ENCODE measurements around the gene RNF215.
"Not testable (repeated sequence)": the region's sequence is repeated elsewhere in the genome, so short reads cannot be mapped to it uniquely, and the experiment has no call there.

The RNF215 gene

DNA sequence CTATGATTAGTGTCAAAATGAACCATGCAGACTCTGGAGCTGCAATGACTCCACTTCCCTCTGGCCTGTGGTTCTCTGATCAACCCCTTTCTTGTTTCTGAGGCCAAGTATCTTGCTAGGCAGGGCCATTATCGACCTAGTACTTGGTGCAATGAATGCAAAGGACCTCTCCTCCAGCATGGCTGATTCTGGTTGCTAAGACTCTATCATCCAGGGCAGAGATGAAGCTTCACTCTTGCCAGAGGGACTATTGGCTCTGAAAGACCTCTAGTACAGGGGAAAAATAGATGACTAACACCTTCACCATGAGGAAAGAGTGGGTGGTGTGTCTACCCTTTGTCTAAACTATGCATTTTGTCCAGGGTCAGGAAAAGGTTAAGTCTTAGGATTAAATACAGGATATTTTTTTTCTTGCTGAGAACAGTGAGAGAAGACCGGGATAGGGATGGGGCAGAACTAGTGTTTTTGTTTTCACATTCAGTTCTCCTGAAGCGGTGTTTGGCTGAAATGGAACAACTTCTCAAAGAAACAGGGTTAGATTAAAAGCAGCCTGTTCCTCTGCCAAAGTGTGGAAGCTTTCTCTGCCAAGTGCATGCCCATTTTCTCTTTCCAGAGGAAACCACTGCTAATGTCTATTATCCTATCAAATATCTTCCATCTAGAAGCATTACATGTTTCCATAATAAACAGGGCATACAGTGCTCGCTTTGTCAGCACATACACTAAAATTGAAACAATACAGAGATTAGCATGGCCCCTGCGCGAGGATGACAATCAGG, 33.3 kb upstream of the RNF215 start:
- DNase-seq: no peak

DNA sequence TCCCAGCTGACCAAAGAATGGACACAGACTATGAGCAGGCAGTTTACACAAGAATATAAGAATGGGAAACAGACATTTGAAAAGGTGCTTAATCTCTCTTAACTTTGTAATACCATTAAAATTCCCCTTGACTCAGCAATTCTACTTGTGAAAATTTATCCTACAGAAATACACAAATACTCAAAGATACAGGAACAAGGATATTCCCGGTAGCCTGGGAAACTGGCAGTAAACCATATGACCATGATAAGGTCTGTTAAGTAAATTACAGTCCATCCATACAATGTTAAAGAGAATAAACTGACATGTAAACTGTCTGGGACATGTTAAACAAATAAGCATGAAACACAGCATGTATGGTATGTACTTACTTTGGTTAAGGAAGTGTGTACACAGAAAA, 29.6 kb upstream of the RNF215 start:
- DNase-seq: no peak

DNA sequence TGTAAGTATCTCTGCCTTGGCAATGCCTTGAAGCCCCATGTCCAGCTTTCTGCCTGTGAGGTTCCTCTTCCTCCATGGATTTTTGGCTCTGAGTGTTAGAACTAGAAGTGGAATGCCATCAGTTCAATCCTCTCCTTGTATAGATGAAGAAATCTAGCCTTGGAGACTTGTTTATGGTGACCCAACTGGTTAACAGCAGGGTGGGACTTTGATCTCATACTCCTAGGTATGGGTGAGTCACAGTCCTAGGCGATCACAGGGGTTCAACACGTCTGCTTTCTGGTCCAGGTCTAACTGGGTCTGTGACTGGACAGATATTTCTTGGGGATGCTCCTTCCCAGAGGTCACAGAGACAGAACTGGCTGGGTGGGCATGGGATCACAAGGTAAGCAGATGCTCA, 29.2 kb upstream of the RNF215 start:
- no peak for DNase-seq

DNA sequence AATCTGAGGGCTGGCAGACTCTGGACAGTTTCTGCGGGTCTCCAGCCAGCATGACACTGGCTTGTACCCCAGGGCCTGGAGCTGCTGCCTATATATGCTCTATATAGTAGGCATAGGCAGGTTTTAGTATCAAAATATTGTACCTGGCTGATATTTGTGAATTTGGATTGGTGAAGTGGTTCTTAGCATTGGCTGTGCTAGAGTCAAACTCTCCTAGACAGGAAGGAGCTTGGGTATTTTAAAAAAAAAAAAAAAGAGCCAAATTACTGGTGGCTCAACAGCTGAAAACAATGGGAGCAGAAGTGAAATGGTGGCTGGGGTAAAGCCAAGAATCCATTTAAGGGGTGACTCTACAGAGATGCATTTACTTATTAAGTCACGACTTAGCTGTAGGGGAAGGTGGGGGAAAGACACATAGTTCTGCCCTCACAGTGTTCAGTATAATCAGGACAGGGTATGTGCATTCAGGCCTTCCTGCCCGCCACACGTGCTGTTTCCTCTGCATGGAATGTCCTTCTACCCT, 27.4 kb upstream of the RNF215 start:
- no peak for DNase-seq

DNA sequence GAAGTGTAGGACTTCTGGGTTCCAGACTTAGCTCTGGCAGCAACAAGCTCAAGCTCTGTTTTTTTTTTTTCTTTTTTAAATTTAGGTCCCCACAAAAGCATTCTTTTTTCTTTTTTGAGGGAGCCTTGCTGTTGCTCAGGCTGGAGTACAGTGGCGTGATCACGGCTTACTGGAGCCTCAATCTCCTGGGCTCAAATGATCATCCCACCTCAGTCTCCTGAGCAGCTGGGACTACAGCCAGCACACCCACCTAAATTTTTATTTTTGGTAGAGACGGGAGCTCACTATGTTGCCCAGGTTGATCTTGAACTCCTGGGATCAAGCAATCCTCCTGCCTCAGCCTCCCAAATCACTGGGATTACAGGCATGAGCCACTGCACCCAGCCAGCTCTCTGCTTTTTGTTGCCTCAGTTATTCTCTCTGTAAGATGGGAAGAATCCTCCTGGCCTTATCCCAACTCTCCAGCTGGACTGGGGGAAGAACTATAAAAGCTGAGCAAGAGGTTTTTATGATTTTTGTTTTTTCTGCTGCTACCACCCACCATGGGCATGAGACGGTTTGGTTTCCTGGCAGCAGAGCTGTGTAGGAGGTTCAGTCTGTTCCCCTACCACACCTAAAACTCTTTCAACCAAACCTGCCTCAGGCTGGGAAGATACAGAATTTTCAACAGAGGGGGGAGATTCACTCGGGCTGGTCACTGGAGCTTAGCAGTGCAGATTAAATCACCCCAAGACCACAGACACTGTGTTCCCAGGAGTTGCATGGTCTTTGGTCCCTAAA, 26.7 kb upstream of the RNF215 start:
- DNase-seq: no peak

DNA sequence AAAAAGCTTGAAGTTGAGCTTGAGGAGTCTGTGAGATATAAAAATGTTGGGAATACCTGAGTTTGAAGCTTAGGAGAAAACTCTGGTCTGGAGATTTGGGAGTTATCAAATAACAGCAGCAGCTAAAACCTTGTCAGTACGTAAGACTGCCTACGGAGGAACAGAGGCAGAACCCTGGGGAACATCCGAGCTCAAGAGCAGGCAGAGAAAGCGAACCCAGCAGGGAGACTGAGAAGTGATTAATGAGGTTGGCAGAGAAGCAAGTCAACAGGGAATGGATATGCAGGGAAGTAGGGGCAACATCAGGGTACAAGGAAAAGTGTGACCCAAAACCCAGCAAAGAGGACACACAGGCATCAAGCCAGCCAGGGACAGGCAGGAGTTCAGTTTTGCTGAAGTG, 25.8 kb upstream of the RNF215 start:
- no peak for DNase-seq

DNA sequence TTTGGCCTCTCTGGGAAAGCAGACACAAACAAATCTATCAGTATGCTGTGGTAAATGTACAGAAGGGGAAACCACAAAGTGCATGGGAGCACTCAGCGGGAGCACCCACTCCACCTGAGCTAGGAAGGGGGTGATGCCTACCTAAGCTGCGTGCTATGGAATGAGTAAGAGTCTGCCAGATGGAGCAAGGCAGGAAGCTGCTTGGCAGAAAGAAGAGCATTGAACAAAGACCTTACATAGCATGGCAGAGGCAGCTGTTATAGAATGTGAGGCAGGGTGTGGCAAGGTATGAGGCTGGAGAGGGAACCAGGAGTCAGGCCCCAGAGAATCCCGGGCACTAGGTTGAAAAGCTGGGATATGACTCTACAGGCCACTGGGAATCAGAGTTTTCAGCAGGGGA, 24.6 kb upstream of the RNF215 start:
- no peak for DNase-seq

DNA sequence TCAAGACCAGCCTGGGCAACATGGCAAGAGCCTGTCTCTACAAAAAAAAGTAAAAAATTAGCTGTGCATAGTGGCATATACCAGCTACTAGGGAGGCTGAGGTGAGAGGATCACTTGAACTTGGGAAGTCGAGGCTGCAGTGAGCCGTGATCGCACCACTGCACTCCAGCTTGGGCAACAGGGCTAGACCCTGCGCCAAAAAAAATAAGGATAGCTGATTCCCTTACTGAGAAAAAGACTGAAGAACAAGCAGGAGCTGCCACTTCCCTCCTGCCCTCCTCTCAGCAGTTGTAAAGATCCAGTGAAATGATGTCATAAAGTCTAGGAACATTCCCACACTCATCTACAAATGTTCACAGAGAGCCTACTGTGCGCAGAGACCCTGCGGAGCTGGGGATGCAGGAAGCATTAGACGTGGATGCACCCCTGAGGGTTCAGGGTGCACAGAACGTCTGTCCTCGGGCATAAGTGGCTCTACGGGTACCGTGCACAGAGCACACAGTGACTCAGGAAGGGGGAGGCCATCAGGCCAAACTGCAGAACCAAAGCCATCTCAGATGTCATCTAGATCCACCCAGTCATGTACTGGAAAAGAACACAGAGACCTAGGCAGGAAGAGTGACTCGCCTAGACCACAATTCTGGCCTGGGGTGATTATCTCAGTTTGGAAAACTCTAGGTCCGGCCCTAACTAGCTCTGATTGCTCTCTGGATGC, 21.3 kb upstream of the RNF215 start:
- no peak for DNase-seq

DNA sequence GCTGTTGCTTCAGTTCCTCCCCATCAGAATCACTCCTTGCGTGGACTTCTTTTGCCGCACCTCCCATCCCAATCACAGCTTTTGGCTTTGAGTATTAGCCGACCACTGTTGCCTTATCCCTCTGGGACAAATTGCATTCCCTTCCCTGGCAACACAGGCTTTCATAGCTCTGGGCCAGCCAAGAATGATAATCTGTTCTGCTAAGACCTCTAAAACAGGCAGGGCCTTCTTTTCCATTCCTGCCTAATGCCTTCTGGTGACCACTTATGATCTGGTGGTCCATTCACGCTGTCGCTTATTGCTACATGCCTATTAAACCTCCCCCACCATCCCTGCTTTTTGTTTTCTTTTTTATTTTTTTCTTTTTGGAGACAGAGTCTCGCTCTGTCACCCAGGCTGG, 19.2 kb upstream of the RNF215 start:
- DNase-seq: no peak

DNA sequence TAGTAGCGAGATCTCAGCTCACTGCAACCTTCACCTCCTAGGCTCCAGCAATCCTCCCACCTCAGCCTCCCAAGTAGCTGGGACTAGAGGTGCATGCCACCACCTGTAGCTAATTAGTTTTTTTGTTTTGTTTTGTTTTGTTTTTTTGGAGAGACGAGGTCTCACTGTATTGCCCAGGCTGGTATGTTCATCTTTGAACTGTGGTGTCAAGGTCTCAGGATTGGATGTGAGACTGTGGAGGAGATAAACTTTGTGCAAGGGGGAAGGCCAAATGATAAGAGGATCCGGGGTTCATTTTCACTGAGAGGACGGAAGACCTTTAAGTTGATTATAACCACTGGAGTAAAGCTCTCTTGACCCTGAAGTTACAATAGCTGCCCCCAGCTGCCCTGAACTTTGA, 18.5 kb upstream of the RNF215 start:
- DNase-seq: no peak

DNA sequence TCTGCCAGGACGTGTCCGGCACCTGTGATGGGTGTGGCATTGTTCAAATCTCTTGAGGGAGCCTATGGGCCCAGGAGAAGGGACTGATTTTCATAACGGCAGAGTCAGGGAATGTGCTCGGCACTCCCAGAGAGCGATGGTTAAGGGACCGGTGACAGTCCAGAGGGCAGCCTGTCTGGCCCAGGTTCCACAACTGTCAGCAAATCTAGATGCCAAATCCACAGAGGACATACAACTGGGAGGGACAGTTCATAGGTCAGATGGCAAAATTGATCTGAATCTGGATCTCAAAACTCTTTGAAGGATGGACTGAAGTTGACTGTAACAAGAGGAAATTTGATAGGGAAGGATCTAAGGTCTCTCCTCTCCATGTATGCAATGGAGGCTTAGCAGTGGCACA, 17.1 kb upstream of the RNF215 start:
- no peak for DNase-seq

DNA sequence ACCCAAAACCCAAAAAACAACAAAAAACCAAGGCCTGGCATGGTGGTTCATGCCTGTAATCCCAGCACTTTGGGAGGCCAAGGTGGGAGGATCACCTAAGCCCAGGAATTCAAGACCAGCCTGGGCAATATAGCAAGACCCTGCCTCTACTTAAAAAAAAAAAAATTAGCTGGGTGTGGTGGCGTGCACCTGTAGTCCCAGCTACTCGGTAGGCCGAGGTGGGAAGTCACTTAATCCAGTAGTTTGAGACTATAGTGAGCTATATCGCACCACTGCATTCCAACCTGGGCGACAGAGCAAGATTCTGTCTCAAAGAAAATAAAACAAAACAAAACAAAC, 15.5 kb upstream of the RNF215 start:
- DNase-seq: not testable (repeated sequence)

DNA sequence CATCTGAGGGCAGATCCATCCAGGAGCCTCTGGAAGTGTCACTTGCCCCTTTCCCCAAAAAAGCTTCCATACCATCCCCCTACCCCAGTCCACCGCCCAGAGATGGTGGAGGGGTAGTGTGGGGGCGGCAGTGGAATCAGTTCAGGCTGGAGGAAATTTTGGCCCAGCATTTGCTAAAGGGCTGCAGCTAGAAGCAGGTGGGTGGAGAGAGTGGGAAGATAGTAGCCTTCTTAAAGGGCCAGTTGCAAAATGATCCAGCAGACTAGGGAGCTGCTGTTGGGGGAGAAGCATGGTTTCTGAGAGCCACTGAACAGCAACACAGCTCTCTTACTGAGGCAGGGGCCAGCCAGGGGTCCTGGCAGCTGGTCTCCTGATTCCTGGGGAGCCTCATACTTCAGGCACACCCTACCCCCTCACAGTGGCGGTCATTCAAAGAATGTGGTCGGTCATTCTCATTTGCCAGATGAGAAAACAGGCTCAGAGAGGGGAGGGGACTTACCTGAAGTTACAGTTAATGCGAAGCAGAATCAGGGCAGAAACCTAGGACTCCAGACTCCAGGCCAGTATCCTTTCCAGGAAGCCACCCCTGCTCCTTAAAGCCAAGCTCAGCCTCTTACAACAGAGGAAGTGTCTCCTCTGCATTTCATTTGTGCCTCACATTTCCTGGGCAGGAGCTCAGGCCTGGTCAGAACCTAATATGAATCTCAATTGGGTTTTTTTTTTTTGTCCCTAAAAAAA, 15.0 kb upstream of the RNF215 start:
- no peak for DNase-seq

DNA sequence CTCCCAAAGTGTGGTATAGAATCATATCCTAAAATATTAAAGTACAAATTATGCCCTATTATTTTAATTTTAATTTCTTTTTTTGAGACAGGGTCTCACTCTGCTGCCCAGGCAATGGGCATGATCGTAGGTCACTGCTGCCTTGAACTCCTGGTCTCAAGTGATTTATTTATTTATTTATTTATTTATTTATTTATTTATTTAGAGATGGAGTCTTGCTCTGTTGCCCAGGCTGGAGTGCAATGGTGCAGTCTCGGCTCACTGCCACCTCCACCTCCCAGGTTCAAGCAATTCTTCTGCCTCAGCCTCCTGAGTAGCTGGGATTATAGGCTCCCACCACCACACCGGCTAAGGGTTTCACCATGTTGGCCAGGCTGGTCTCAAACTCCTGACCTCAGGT, 13.8 kb upstream of the RNF215 start:
- DNase-seq: not testable (repeated sequence)

DNA sequence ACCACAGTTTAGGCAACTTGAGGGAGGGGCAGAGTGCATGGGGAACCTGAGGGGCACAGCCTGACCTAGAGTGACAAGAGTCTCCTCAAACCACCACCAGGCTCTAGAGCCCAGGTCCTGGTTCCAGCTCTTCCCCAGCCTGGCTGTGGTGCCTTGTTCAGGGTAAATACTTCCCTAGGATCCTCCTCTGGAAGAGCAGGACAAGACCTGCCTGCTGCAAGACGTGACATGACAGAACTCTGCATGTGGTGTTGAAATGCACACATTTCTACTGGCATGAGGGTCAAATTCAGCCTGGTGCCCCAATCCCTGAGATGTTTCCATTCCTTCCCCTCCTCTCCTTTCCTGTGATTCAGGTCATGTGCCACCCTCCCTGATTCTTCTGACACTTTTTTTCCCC, 12.9 kb upstream of the RNF215 start:
- no peak for DNase-seq

DNA sequence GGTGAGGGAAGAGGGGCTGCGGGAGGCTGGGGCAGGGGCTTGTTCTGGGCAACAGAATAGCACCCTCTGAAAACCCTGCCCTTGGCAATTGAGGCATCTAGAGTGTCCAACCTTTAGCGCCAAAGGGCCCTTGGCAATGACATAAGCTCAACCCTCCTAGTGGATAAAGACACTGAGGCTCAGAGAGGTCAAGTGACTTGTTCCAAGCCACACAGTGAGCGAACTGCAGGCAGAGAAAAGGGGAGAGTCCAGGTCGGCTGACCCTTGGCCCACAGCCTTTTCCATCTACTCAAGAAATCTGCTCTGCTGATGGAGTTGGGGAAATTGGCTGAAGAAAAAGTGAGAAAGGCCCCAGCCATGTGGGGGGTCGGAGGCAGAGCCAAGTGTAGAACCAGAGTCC, 12.5 kb upstream of the RNF215 start:
- no peak for DNase-seq

DNA sequence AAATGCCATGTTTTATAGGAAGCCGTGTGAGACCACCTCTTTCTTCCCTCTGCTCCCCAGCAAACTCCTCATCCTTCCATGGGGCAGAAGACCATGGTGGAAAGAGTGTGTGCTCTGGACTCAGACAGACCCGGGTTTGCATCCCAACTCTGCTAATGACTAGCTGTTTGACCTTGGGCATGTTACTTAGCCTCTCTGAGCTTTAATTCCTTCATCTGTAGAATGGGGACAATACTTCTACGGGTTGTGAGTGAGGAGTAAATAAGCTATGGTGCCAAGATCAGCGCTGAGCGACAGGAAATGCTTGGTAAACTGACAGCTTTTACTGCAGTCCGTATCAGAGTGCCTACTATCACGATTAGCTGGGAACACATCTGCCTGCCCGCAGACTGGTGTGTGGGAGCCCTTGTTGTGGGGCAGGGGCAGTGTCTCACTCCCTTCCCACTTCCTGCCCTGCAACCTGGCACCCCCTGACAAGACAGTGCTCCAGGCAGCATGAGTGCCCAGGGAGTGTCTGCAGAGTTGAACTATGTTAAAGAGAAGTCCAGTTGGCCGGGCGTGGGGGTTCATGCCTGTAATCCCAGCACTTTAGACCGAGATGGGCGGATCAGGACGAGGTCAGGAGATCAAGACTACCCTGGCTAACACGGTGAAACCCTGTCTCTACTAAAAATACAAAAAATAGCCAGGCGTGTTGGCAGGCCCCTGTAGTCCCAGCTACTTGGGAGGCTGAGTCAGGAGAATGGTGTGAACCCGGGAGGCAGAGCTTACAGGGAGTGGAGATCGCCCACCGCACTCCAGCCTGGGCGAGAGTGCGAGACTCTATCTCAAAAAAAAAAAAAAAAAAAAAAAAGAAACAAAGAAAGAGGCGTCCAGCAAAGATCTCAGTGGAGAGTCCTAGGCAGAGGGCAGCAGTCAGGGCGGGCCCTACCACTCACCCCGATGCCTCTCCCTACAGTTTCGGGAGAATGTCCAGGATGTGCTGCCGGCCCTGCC, 11.8 kb upstream of the RNF215 start:
- DNase-seq: no peak

DNA sequence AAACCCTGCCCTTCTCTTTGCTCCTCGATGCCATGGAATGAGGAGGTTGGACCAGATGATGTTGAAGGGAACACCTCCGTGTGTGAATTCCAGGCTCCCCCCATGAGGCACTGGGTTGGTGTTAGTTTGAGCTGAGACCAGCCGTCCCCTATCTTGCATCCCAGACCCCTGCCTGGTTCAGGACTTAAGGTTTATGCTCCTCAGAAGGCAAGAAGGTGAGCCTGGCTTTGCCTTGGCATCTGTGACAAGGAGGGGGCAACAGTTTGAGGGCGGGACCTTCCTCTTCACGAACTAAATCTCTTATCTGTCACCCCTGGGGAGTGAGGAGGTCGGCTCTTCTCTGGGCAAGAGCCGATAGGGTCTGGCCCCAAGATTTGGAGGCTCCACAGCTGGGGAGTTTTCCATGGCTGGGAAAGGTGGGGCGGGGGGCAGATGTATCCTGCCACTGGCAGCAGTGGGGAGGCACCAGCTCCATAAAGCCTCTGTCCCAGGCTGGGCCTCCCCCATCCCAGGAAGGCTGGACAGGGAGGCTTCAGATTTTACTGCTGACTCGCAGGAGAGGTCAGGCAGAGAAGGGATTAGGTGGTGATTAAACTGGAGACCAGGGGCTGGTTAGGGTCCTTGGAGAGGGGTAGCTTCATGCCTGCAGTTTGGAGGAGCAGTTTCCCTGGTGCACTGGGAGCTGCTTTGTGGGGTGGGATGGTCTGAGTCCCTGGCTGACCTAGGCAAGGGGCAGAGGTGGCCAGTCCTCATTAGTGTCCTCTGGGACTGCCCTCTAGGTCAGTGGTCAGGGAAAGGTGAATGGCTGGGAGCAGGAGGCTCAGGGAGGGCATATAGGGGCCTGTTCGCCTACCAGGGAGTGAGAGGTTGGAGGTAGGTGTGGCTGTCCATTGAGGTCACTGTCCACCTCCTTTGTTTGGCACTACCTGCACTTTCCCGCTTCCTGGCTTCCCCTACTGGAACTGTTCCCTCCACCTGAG, 10.7 kb upstream of the RNF215 start:
- DNase-seq: no peak

DNA sequence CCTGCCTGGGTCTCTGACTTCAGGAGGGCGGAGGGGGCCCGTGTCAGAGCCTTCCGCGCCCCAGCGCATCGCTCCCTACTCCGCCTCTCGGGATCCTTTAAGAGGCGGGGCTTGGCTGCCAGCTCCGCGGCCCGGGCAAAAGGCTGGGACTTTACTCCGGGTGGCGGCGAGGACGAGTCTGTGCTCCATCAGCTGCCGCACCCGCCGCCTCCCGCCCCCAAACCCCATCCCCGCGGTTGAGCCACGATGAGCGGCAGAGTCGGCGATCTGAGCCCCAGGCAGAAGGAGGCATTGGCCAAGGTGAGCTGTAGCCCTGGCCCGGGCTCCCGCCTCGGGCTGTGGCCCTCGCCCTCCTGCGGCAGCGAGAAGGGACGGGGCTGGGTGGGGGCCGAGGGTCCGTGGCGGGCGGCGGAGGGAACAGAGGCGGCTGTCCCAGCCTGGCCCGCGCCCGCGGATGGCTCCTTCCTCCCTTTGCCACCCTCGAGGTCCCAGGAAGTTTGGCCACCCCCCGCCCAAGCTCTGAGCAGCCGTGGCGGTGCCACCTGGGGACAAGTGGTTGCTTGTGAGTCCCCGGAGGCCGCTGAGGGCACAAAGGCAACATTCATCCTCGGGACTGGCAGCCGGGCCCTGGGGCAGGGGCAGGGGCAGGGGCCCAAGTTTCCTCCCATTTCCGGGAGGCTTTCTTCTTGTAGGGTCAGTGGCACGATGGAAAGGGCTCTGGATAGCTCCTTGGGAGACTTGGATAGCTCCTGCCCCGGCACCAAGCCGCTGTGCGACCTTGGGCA, 9.9 kb upstream of the RNF215 start, which contains the start of gene SEC14L2:
SEC14L2 (plus strand) TSS at position 148 of the 785 bp plus-strand sequence; CDS start at position 247, 99 bp downstream.
- peak; percentile 33 for DNase-seq
